Activated CD4-positive, alpha-beta T cell treated with anti-CD3 and anti-CD28 coated beads, Interleukin-2, Interleukin-4, amounts not matched to agents 100 ng/mL and 50 ng/mL, durations not matched to agents 16 hours and 8 hours (primary cell): Measurements from ENCODE around the gene ADCY9.
"Not testable (repeated sequence)": the region's sequence is repeated elsewhere in the genome, so short reads cannot be mapped to it uniquely, and the experiment has no call there.

ENCODE experiments used
- DNase-seq: peaks from one replicate; pipeline ENCODE4 v3.0.0-alpha.2; 2020; ENCODE audit warnings: low spot score

ADCY9 gene

GRCh38 chr16:3949946-3950342 lies 166.3 kb downstream of the ADCY9 start:
- no peak for DNase-seq

DNA sequence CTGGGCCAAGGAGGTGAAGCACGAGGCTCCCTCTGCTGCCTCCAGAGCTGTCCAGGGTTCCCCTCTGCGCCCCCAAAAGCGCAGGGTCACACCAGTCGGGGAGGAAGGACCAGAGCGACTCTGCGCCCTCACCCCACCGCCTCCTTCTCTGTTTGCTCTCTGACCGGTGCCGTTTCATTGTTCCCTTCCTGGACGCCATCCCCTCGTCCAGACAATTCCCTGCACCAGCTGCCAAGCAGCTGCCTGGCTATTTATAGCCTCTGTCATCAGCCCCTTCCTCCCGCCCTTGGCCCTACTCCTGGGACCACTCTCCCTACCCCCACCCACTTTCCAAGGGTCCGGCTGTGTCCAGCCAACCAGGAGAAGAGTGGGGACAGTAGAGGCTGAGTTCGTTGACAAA lies 167.0 kb downstream of the ADCY9 start:
- DNase-seq, result no peak

DNA sequence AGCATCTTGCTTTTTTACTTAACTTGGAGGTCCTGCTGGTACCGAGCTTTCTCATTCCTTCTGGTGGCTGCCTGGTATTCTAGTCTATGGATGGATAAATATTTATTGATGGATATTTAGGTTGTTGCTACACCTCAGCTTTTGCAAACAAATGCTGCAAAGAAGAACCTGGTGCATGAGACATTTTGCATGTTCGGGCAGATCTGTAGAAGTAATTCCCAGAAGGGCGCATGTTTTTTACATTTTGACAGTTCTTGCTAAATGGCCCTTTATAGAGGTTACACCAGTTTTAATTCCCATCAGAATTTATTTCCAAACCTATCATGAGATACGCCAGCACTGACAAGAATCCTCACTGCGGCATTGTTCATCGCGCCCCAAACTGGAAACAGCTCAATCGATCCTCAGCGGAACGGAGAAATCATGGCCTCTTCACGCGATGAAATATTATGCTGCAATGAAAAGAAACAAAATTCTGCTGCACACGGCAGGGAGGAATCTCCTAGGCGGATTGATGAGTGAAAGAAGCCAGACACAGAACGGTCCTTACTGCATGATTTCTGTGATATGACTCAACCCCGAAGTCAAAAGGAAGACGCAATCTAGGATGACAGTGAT lies 167.8 kb downstream of the ADCY9 start:
- no peak for DNase-seq

DNA sequence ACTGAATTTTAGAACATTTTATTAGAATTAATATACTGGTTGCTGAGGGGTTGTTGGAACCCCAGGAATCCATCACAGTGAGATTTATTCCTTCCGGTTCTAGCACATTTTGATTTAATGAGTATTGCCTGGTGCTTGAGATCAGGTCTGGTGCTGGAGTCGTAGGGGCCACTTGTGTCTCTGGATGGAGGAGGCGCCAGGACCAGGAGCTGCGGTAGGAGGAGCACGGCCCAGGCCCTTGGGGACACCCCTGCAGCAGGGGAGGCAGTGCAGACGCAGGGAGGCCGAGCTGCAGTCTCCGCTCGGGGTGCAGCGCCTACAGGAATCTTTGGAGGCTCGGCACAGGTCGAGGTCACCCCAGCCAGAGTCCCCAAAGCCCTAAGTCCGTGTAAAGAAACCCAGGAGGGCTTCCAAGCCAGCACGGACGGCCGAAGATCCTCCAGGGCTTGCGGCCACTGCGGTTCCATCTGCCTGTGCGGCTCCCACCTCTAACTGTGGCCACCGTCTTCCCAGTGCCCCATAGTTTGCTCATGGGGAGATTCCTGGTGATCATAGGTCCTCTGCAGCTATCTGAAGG lies 169.6 kb downstream of the ADCY9 start:
- DNase-seq, result no peak

GRCh38 chr16:3945751-3946603 lies 170.3 kb downstream of the ADCY9 start:
- DNase-seq, result no peak

- DNase-seq, result not testable (repeated sequence)
These were observed 171.8 kb downstream of the ADCY9 start for GRCh38 chr16:3944457-3944856.

DNA sequence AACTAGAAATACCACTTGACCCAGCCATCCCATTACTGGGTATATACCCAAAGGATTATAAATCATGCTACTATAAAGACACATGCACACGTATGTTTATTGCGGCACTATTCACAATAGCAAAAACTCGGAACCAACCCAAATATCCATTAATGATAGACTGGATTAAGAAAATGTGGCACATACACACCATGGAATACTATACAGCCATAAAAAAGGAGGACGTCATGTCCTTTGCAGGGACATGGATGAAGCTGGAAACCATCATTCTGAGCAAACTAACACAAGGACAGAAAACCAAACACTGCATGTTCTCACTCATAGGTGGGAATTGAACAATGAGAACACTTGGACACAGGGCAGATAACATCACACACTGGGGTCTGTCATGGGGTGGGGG lies 174.1 kb downstream of the ADCY9 start:
- DNase-seq, result not testable (repeated sequence)

GRCh38 chr16:3938843-3939624 lies 177.2 kb downstream of the ADCY9 start:
- DNase-seq, result peak; percentile 52

DNA sequence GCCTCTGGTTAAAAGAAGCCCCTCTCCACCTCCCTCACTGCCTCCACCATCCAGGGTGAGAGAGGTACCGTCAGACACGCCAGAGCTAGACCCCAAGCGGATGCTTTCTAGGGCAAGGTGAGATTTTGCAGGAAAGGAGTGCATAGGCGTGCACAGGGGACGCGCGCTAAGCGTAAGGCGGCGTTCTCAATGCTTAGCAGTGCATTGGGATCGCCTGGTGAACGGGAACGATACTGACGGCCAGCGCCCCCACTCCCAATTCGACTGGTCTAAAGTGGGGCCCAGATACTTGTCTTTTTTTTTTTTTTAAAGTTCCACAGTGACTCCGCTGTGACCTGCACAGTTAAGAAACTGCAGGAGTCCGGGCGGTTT lies 177.8 kb downstream of the ADCY9 start:
- DNase-seq, result no peak

DNA sequence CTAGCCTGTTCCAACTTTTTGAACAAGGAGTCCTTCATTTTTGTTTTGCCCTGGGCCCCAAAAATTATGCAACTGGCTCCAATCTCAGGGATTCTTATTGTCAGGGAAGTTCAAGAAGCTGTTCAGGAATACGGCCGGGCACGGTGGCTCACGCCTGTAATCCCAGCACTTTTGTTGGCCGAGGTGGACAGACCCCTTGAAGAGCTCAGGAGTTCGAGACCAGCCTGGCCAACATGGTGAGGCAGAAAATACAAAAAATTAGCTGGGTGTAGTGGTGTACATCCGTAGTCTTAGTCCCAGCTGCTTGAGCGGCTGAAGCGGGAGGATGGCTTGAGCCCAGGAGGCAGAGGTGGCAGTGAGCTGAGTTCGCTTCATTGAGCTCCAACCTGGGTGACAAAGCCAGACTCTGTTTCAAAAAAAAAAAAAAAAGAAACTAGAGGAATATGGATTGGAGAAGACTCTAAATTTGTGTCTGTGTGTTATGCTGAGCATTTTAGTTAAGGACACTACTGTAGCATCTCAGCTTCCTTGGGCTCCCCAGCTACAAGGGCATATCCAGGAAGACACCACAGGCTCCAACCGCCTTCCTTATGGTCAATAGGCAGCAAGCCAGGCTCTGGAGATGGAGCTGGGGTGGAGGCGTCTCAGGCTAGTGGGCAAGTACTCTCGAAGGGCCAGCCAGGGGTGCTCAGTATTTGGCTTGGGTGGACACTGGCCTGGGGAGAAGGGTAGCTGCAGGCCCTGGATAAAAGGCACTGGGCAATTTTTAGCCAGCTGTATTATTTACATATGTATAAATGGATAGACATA lies 179.0 kb downstream of the ADCY9 start:
- no peak for DNase-seq

DNA sequence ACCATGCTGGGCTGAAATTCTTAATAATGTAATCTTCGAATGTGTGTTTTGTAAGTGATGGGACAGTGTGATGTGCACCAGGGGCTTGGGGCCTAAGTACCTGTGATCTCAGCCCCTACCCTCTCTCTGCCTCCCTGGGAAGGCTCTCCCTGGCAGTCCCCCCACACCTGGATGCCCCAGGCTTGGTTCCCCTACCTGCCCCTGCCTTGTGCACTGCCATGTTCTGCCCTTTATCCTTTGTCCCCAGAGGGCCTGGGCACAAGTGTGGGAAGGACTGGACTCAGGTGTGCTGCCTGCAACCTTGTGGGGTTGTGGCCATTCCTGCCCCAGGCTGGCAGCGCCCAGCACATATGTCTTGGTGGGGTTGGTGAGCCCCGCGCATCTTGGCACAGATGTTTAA lies 180.3 kb downstream of the ADCY9 start:
- no peak for DNase-seq

- no peak for DNase-seq
These were observed 181.6 kb downstream of the ADCY9 start for GRCh38 chr16:3934491-3935181.

DNA sequence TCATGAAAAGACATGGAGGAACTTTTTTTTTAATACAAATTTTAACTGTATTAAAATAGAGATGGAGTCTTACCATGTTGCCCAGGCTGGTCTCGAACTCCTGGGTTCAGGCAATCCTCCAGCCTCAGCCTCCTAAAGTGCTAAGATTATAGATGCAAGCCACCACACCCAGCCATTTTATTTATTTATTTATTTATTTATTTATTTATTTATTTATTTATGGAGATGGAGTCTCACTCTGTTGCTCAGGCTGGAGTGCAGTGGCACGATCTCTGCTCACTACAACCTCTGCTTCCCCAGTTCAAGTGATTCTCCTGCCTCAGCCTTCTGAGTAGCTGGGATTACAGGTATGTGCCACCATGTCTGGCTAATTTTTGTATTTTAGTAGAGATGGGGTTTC lies 189.1 kb downstream of the ADCY9 start:
- not testable (repeated sequence) for DNase-seq

GRCh38 chr16:3924763-3925162 lies 191.5 kb downstream of the ADCY9 start:
- DNase-seq, result no peak

DNA sequence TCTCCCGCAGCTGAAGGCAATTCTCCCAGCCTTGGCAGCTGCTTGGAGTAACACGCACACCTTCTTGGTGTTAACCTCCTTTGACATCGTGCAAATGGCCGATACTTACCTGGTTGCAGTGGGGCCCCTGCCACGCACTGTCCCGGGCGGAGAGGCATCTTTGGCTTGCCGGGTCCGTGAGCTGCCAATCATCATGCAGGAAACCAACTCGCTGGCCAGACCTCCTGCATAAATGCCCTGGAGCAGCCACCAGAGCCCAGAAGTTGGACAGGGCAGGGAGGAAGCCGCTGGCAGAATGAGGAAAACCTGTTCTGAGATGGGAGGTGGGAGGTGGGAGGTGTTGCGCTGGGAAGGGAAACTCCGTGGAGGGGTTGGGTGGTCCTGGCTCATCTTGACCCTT lies 194.0 kb downstream of the ADCY9 start:
- no peak for DNase-seq

DNA sequence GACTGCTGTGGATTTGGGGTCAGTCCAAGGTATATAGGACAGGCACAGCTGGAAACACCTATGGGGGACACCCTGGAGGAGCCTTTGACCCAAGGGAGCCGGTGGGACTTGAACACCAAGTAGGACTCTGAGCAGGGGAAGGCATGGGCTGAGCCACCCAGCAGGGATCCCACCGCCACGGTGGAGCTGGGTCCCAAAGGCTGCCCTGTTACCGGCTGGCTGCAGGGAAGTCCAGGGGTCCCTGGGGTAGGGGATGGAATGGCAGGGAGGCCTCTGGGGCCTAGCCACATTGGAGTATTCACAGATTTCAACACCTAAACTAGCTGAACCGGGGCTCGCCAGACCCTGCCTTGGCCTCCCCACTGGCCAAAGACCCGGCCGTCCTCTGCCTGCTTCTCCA lies 196.0 kb downstream of the ADCY9 start:
- no peak for DNase-seq

DNA sequence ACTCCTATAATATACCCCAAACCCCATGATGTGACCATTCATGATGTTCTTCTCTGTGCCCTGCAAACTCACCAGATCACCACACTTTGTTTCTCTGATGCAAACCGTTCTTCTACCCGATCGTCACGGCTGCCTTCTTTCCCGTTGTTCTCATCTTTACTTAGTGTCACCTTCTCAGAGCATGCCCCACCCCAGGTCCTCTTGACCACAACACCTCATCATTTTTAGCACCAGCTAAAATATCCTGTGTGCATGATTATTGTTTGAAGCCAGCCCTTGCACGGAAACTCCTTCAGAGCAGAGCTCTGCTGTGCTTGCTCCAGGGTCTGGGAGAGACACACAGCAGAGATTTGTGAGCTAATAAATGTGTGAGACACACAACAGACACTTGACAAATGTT lies 196.8 kb downstream of the ADCY9 start:
- DNase-seq, result no peak

DNA sequence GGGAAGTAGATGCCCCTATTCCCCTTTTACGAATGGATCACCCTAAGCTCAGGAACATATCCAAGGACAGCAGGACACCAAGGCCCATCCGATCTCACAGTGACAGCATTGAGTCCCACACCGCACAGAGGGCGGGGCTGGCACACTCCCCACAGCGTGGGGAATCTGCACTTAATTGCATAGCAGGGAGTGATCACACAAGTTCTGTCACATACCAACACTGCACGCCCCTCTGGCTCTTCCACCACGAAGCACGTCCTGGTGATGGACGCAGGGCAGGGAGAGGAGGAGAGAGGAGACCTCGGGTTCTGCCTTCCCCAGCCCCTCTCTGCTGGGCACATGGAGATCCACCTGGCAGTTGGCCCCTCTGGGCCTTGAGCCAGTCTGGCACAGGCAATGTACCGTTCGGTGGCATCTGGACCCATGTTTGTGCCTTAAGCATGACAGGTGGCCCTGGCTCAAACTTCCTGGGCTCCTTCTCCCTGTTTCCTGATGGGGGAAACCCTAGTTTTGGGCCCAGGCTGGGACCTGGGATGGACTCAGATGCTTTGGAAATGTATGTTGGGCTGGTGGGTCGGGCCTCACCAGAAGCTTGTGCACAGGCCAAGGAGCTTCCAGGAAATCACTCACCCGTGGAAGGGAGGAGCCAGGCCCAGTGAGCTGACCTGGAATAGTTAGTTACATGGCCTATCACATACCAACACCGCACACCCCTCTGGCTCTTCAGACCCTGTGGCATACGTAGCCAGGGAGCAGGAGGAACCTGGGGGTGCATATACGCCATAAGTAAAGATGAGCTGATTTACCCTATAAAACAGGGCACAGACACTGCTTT lies 200.6 kb downstream of the ADCY9 start:
- no peak for DNase-seq

GRCh38 chr16:3912897-3913296 lies 203.3 kb downstream of the ADCY9 start:
- DNase-seq, result no peak
